ENCODE results near the gene PLA2G3.
"Not testable (repeated sequence)": the region's sequence is repeated elsewhere in the genome, so short reads cannot be mapped to it uniquely, and the experiment has no call there.

PLA2G3 gene

GRCh38 chr22:31102441-31103081 lies 37.7 kb downstream of the PLA2G3 start:
- H3K27ac ChIP-seq (ENCODE audit: low read depth, low read length): peak overlapping the region; percentile 91
- peaks cover 28% of the 10 kb centered on the region for H3K4me1 ChIP-seq (ENCODE audit: control insufficient read depth, insufficient read depth, low read length, unreplicated experiment)
- H3K36me3 ChIP-seq (ENCODE audit: insufficient read depth, low read length): 0 out of 2 replicates have a peak, but pooled peaks cover 3% of the 10 kb centered on the region
- no peak overlapping the region for H3K4me3 ChIP-seq (ENCODE audit: low read depth, low read length)
- no peaks in the 10 kb centered on the region for H3K27me3 ChIP-seq (ENCODE audit: insufficient read depth, low read length)
- H3K79me2 ChIP-seq (ENCODE audit: control insufficient read depth, insufficient read depth, low read length, unreplicated experiment): peaks cover 10% of the 10 kb centered on the region
- no peak overlapping the region for H2AFZ ChIP-seq (ENCODE audit: low read length, unreplicated experiment)

GRCh38 chr22:31100762-31101525 lies 39.4 kb downstream of the PLA2G3 start:
- H3K79me2 ChIP-seq (ENCODE audit: control insufficient read depth, insufficient read depth, low read length, unreplicated experiment): peaks cover 9% of the 10 kb centered on the region
- 0 out of 2 replicates have a peak, but pooled peaks cover 3% of the 10 kb centered on the region for H3K36me3 ChIP-seq (ENCODE audit: insufficient read depth, low read length)
- H3K4me3 ChIP-seq (ENCODE audit: low read depth, low read length): no peak overlapping the region
- no peak overlapping the region for H3K27ac ChIP-seq (ENCODE audit: low read depth, low read length)
- no peak overlapping the region for H2AFZ ChIP-seq (ENCODE audit: low read length, unreplicated experiment)
- H3K4me1 ChIP-seq (ENCODE audit: control insufficient read depth, insufficient read depth, low read length, unreplicated experiment): peaks cover 25% of the 10 kb centered on the region
- no peaks in the 10 kb centered on the region for H3K27me3 ChIP-seq (ENCODE audit: insufficient read depth, low read length)

DNA sequence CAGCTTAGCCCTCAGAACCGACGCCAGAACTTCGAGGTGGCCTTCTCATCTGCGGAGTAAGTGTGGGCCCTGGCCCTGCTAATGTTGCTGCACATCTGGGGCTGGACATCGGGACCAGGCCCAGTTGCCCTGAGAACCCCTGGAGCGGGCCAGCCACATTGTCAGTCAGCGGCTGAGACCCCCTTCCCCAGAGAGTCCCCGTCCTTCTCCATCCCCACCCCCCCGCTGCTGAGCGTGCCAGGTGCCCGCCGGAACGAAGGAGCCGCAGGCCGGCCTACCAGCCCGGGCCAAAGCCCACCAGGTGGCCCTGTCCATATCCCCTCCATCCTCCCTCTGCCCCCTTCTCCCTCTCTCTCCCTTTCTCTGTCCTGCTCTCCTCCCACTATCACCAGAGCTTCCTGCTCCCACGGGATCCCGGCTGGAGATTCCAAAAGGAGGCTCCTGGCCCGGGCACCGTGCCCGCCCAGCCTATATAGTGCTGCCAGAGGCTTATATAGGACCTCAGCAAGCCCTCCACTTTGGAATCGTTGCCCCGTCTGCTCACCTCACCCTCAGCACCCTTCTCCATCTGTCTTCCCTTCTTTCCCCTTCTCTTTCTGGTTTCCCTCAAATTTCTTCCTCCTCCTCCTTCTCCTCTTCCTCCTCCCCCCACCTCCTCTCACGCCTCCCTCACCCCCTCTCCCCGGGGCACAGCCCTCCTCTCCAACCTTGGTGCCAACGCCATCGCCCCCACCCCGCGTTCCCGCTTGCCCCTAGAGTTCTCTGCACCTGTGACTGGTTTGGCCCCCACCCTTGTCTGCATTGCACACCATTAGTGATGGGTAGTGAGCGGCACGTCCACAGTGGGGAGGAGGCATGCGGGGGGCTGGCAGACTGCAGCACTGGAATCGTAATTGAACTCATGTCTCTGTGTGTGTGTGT lies 40.2 kb downstream of the PLA2G3 start:
- Histone ChIP-seq H3K79me2 (ENCODE audit: control insufficient read depth, insufficient read depth, low read length, unreplicated experiment) (peaks cover 3% of the 10 kb centered on the region), H2AFZ (ENCODE audit: low read length, unreplicated experiment) (no peak overlapping the region), H3K4me1 (ENCODE audit: control insufficient read depth, insufficient read depth, low read length, unreplicated experiment) (peaks cover 20% of the 10 kb centered on the region), H3K36me3 (ENCODE audit: insufficient read depth, low read length) (0 out of 2 replicates have a peak, but pooled peaks cover 3% of the 10 kb centered on the region), H3K27me3 (ENCODE audit: insufficient read depth, low read length) (no peaks in the 10 kb centered on the region), H3K27ac (ENCODE audit: low read depth, low read length) (no peak overlapping the region), H3K4me3 (ENCODE audit: low read depth, low read length) (no peak overlapping the region)

DNA sequence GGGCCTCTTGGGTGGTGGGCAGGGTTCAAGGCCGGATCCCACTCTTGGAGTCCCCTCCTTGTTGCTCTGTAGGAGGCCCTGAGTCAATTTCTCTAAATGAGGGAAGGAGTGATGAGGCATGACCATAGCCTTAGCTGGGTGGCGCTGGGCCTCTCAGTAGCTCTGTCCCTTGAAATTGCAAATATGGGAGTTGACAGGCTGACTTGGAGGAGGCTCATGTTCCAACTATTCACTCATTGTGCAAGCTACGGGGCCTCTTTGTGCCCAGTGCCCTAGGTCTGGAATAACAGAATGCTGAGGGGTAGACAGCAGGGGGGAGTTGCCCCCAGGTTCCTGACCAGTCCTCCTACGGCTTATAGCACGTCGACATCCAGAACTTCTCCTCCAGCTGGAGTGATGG lies 40.9 kb downstream of the PLA2G3 start:
- no peaks in the 10 kb centered on the region for H3K27me3 ChIP-seq (ENCODE audit: insufficient read depth, low read length)
- no peak overlapping the region for H2AFZ ChIP-seq (ENCODE audit: low read length, unreplicated experiment)
- 0 out of 2 replicates have a peak, but pooled peaks cover 3% of the 10 kb centered on the region for H3K36me3 ChIP-seq (ENCODE audit: insufficient read depth, low read length)
- H3K27ac ChIP-seq (ENCODE audit: low read depth, low read length): no peak overlapping the region
- H3K4me1 ChIP-seq (ENCODE audit: control insufficient read depth, insufficient read depth, low read length, unreplicated experiment): peaks cover 20% of the 10 kb centered on the region
- H3K79me2 ChIP-seq (ENCODE audit: control insufficient read depth, insufficient read depth, low read length, unreplicated experiment): peaks cover 3% of the 10 kb centered on the region
- H3K4me3 ChIP-seq (ENCODE audit: low read depth, low read length): no peak overlapping the region

- Histone ChIP-seq H3K4me1 (ENCODE audit: control insufficient read depth, insufficient read depth, low read length, unreplicated experiment) (peaks cover 20% of the 10 kb centered on the region), H2AFZ (ENCODE audit: low read length, unreplicated experiment) (no peak overlapping the region), H3K4me3 (ENCODE audit: low read depth, low read length) (no peak overlapping the region), H3K27ac (ENCODE audit: low read depth, low read length) (no peak overlapping the region), H3K36me3 (ENCODE audit: insufficient read depth, low read length) (0 out of 2 replicates have a peak, but pooled peaks cover 3% of the 10 kb centered on the region), H3K27me3 (ENCODE audit: insufficient read depth, low read length) (no peaks in the 10 kb centered on the region), H3K79me2 (ENCODE audit: control insufficient read depth, insufficient read depth, low read length, unreplicated experiment) (peaks cover 2% of the 10 kb centered on the region)
These were observed 41.6 kb downstream of the PLA2G3 start for GRCh38 chr22:31098632-31099110.

GRCh38 chr22:31097941-31098631 lies 42.2 kb downstream of the PLA2G3 start:
- no peaks in the 10 kb centered on the region for H3K27me3 ChIP-seq (ENCODE audit: insufficient read depth, low read length)
- no peak overlapping the region for H3K4me3 ChIP-seq (ENCODE audit: low read depth, low read length)
- H3K4me1 ChIP-seq (ENCODE audit: control insufficient read depth, insufficient read depth, low read length, unreplicated experiment): peaks cover 15% of the 10 kb centered on the region
- no peaks in the 10 kb centered on the region for H3K79me2 ChIP-seq (ENCODE audit: control insufficient read depth, insufficient read depth, low read length, unreplicated experiment)
- no peak overlapping the region for H3K27ac ChIP-seq (ENCODE audit: low read depth, low read length)
- no peak overlapping the region for H2AFZ ChIP-seq (ENCODE audit: low read length, unreplicated experiment)
- 0 out of 2 replicates have a peak, but pooled peaks cover 3% of the 10 kb centered on the region for H3K36me3 ChIP-seq (ENCODE audit: insufficient read depth, low read length)

DNA sequence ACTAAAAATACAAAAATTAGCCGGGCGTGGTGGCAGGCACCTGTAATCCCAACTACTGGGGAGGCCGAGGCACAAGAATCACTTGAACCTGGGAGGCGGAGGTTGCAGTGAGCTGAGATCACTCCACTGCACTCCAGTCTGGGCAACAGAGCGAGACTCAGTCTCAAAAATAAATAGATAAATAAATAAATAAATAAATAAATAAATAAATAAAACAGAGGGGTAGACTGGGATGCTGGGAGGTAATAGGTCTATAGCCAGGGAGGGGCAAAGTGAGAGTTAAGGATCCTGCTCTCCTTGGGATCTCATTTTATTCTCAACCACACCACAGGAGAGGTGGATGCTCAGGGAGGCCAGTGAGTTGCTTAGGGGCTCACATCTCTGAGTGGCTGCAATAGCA lies 42.8 kb downstream of the PLA2G3 start:
- H3K4me1 ChIP-seq (ENCODE audit: control insufficient read depth, insufficient read depth, low read length, unreplicated experiment); H3K27ac ChIP-seq (ENCODE audit: low read depth, low read length); H3K79me2 ChIP-seq (ENCODE audit: control insufficient read depth, insufficient read depth, low read length, unreplicated experiment); H3K4me3 ChIP-seq (ENCODE audit: low read depth, low read length); H3K27me3 ChIP-seq (ENCODE audit: insufficient read depth, low read length); H3K36me3 ChIP-seq (ENCODE audit: insufficient read depth, low read length); H2AFZ ChIP-seq (ENCODE audit: low read length, unreplicated experiment): not testable (repeated sequence)

DNA sequence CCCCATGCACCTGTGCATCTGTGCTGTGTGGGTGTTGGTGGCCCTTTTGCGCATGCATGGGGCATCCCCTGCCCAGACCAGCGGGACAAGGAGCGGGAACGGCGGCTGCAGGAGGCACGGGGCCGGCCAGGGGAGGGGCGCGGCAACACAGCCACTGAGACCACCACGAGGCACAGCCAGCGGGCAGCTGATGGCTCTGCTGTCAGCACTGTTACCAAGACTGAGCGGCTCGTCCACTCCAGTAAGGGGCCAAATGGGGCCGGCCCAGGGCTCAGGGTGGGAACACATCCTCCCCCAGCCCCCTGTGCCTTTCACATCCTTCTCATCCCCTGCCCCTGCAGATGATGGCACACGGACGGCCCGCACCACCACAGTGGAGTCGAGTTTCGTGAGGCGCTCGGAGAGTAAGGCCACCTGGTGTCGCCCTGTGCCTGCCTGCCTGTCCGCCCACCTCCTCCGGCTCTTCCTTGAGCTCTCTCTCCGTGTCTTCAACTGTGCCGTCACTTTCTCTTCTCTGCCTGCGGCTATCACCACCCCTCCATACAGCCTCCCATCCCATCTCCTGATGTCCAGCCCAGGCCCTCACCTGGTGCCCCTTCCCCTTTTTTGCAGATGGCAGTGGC lies 43.5 kb downstream of the PLA2G3 start:
- peaks cover 2% of the 10 kb centered on the region for H3K4me1 ChIP-seq (ENCODE audit: control insufficient read depth, insufficient read depth, low read length, unreplicated experiment)
- no peak overlapping the region for H2AFZ ChIP-seq (ENCODE audit: low read length, unreplicated experiment)
- no peak overlapping the region for H3K27ac ChIP-seq (ENCODE audit: low read depth, low read length)
- 0 out of 2 replicates have a peak, but pooled peaks cover under 1% of the 10 kb centered on the region for H3K36me3 ChIP-seq (ENCODE audit: insufficient read depth, low read length)
- H3K27me3 ChIP-seq (ENCODE audit: insufficient read depth, low read length): no peaks in the 10 kb centered on the region
- H3K79me2 ChIP-seq (ENCODE audit: control insufficient read depth, insufficient read depth, low read length, unreplicated experiment): no peaks in the 10 kb centered on the region
- H3K4me3 ChIP-seq (ENCODE audit: low read depth, low read length): no peak overlapping the region

DNA sequence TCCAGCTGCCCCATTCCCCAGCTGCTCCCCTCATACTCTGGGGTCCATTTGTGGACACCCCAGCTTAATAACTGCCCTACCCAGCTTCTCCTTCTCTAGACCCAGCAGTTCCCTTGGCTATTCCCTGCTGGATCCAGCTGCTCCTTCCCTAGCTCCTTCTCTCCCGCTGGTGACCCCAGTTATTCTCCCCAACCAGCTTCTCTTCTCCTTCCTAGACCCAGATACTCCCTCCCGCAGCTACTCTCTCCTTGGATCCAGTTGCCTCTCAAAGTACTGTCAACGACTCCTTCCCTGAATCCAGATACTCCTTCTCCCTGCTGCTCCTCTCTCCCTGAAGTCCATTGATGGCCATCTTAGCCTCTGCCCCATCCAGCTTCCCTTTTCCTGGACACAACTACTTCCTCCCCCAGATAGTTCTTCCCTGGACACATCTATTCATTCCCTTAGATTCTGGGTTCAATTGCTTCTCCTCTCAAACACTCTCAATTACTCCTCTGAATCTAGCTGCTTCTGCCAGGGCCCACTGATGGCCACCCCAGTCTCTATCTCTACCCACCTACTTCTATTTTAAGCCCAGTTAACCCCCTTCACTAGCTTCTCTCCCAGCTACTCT lies 44.6 kb downstream of the PLA2G3 start:
- H2AFZ ChIP-seq (ENCODE audit: low read length, unreplicated experiment): no peak overlapping the region
- H3K27ac ChIP-seq (ENCODE audit: low read depth, low read length): no peak overlapping the region
- no peak overlapping the region for H3K4me3 ChIP-seq (ENCODE audit: low read depth, low read length)
- H3K4me1 ChIP-seq (ENCODE audit: control insufficient read depth, insufficient read depth, low read length, unreplicated experiment): no peaks in the 10 kb centered on the region
- no peaks in the 10 kb centered on the region for H3K27me3 ChIP-seq (ENCODE audit: insufficient read depth, low read length)
- no peaks in the 10 kb centered on the region for H3K36me3 ChIP-seq (ENCODE audit: insufficient read depth, low read length)
- no peaks in the 10 kb centered on the region for H3K79me2 ChIP-seq (ENCODE audit: control insufficient read depth, insufficient read depth, low read length, unreplicated experiment)
